Neural cell (in vitro differentiated cells): ENCODE data around the gene LST1. TPM values are rescaled to one million over a fixed set of nuclear protein-coding genes. Genes with fewer than 3 reads are reported as not detected.

Source experiments
- H2AFZ ChIP-seq: fragments of 200-600, 300-800 bp; sonication (generic), shearing (Covaris generic); 2 replicates; pipeline ENCODE4 v1.6.0; 2014; ENCODE audit warnings: low read depth, mild to moderate bottlenecking, antibody characterized with exemption, low read length, moderate library complexity
- H3F3A ChIP-seq: fragments of 200-600 bp; shearing (Covaris generic); 2 replicates; pipeline ENCODE4 v1.6.1; 2016; ENCODE audit warnings: mild to moderate bottlenecking, moderate library complexity, mixed read lengths, antibody characterized with exemption, low read length; ENCODE audit not compliant: insufficient read depth, poor library complexity, severe bottlenecking
- H3K27ac ChIP-seq: fragments of 200-600, 300-800 bp; sonication (generic), shearing (Covaris generic); 2 replicates; pipeline ENCODE4 v1.5.1; 2014; ENCODE audit warnings: mild to moderate bottlenecking, low read length, moderate library complexity
- H3K27me3 ChIP-seq: fragments of 300-800, 200-600 bp; sonication (generic), shearing (Covaris generic); 2 replicates; pipeline ENCODE4 v1.6.0; 2014; ENCODE audit warnings: mild to moderate bottlenecking, low read depth, low read length, moderate library complexity; ENCODE audit not compliant: insufficient read depth
- H3K36me3 ChIP-seq: fragments of 300-800, 200-600 bp; sonication (generic), shearing (Covaris generic); 2 replicates; pipeline ENCODE4 v1.5.1; 2014; ENCODE audit warnings: mild to moderate bottlenecking, antibody characterized with exemption, low read length, moderate library complexity; ENCODE audit not compliant: insufficient read depth
- H3K4me2 ChIP-seq: fragments of 300-800, 200-600 bp; sonication (generic), shearing (Covaris generic); 2 replicates; pipeline ENCODE4 v1.6.0; 2014; ENCODE audit warnings: mild to moderate bottlenecking, low read length
- H3K4me3 ChIP-seq: fragments of 300-800, 200-600 bp; sonication (generic), shearing (Covaris generic); 2 replicates; pipeline ENCODE4 v1.5.1; 2014; ENCODE audit warnings: mild to moderate bottlenecking, low read length, moderate library complexity
- H3K79me2 ChIP-seq: fragments of 200-600 bp; shearing (Covaris generic); replicated peaks from 2 replicates; pipeline ENCODE4 v1.6.0; 2014; ENCODE audit warnings: mild to moderate bottlenecking, low read length, moderate library complexity; ENCODE audit not compliant: insufficient read depth
- H3K9ac ChIP-seq: fragments of 300-800, 200-600 bp; sonication (generic), shearing (Covaris generic); 2 replicates; pipeline ENCODE4 v1.6.1; 2016; ENCODE audit warnings: mild to moderate bottlenecking, low read length, mixed read lengths
- H3K9me2 ChIP-seq: fragments of 200-600 bp; shearing (Covaris generic); 2 replicates; pipeline ENCODE4 v1.6.1; 2016; ENCODE audit warnings: mild to moderate bottlenecking, low read length, mixed read lengths; ENCODE audit not compliant: insufficient read depth
- H3K9me3 ChIP-seq: fragments of 200-600, 300-800 bp; sonication (generic), shearing (Covaris generic); 2 replicates; pipeline ENCODE4 v1.6.1; 2016; ENCODE audit warnings: mild to moderate bottlenecking, mixed run types, low read length, moderate library complexity, mixed read lengths
- H4K20me1 ChIP-seq: fragments of 200-600 bp; shearing (Covaris generic); 2 replicates; pipeline ENCODE4 v1.6.1; 2016; ENCODE audit warnings: mild to moderate bottlenecking, mixed run types; ENCODE audit not compliant: insufficient read depth
- CTCF ChIP-seq: fragments of 450-650 bp; IDR thresholded peaks from 2 replicates; pipeline ENCODE4 v1.5.1; 2014; ENCODE audit warnings: antibody characterized with exemption, mild to moderate bottlenecking, moderate library complexity; ENCODE audit not compliant: poor library complexity, severe bottlenecking
- EP300 ChIP-seq: fragments of 450-650 bp; conservative IDR thresholded peaks from 2 replicates; pipeline ENCODE4 v1.6.1; 2014; ENCODE audit warnings: antibody characterized with exemption, mild to moderate bottlenecking, moderate library complexity; ENCODE audit not compliant: poor library complexity, severe bottlenecking
- EZH2 ChIP-seq: fragments of 200-600, 300-800 bp; shearing (Covaris generic), sonication (generic); IDR thresholded peaks from 2 replicates; pipeline ENCODE4 v1.6.1; 2014; ENCODE audit warnings: antibody characterized with exemption, low read length, borderline replicate concordance, mild to moderate bottlenecking; ENCODE audit not compliant: insufficient read depth, poor library complexity, severe bottlenecking
- MXI1 ChIP-seq: fragments of 450-650 bp; conservative IDR thresholded peaks from 2 replicates; pipeline ENCODE4 v1.6.1; 2014; ENCODE audit warnings: antibody characterized with exemption, mild to moderate bottlenecking; ENCODE audit not compliant: poor library complexity, severe bottlenecking
- POLR2AphosphoS5 ChIP-seq: IDR thresholded peaks from 2 replicates; pipeline ENCODE4 v1.6.1; 2012
- RAD21 ChIP-seq: fragments of 450-650 bp; conservative IDR thresholded peaks from 2 replicates; pipeline ENCODE4 v1.6.1; 2014; ENCODE audit warnings: antibody characterized with exemption, mild to moderate bottlenecking, moderate library complexity
- REST ChIP-seq: IDR thresholded peaks from 2 replicates; pipeline ENCODE4 v1.6.1; 2012; ENCODE audit warnings: borderline replicate concordance
- SMC3 ChIP-seq: fragments of 450-650 bp; conservative IDR thresholded peaks from 2 replicates; pipeline ENCODE4 v1.6.1; 2014; ENCODE audit warnings: antibody characterized with exemption, mild to moderate bottlenecking, moderate library complexity; ENCODE audit not compliant: poor library complexity
- TAF1 ChIP-seq: IDR thresholded peaks from 2 replicates; pipeline ENCODE4 v1.6.1; 2012; ENCODE audit warnings: low read depth
- polyA plus RNA-seq: library from polyadenylated mRNA; depleted of rRNA; stranded (reverse); fragments of >200 nt; gene quantifications from 2 replicates; pipeline ENCODE4 v1.2.3, GENCODE V29; 2014

Gene LST1
- polyA plus RNA-seq, 1 donor from 2014 or later, result not detected

GRCh38 chr6:31585491-31585890 is 586 bp upstream of the LST1 start:
- H4K20me1 ChIP-seq, result no peaks in the 10 kb centered on the region
- H3K9me2 ChIP-seq, result no peaks in the 10 kb centered on the region
- no peaks in the 10 kb centered on the region for H3K9me3 ChIP-seq
- H3F3A ChIP-seq, result no peaks in the 10 kb centered on the region
- H3K79me2 ChIP-seq, result no peaks in the 10 kb centered on the region
- H3K27ac ChIP-seq, result no peak overlapping the region
- H3K4me3 ChIP-seq, result no peak overlapping the region
- H2AFZ ChIP-seq, result no peak overlapping the region
- H3K36me3 ChIP-seq, result no peaks in the 10 kb centered on the region
- no peak overlapping the region for H3K4me2 ChIP-seq
- H3K27me3 ChIP-seq, result peaks cover 14% of the 10 kb centered on the region
- H3K9ac ChIP-seq, result no peak overlapping the region
- no peak for TF ChIP-seq EP300

- no peak overlapping the region for H2AFZ ChIP-seq
- no peaks in the 10 kb centered on the region for H3K79me2 ChIP-seq
- H3K9ac ChIP-seq, result no peak overlapping the region
- no peaks in the 10 kb centered on the region for H3F3A ChIP-seq
- H3K4me3 ChIP-seq, result no peak overlapping the region
- H3K27me3 ChIP-seq, result peaks cover 4% of the 10 kb centered on the region
- no peaks in the 10 kb centered on the region for H4K20me1 ChIP-seq
- TF ChIP-seq EP300, result no peak
- H3K4me2 ChIP-seq, result no peak overlapping the region
- no peaks in the 10 kb centered on the region for H3K9me2 ChIP-seq
- H3K27ac ChIP-seq, result no peak overlapping the region
- H3K36me3 ChIP-seq, result no peaks in the 10 kb centered on the region
- H3K9me3 ChIP-seq, result no peaks in the 10 kb centered on the region
Observed at GRCh38 chr6:31586599-31587281, 663 bp downstream of the LST1 start.

- no peak overlapping the region for H2AFZ ChIP-seq
- H3K27me3 ChIP-seq, result no peaks in the 10 kb centered on the region
- no peaks in the 10 kb centered on the region for H3K9me2 ChIP-seq
- no peak overlapping the region for H3K27ac ChIP-seq
- H3K9ac ChIP-seq, result no peak overlapping the region
- H3K36me3 ChIP-seq, result no peaks in the 10 kb centered on the region
- no peak overlapping the region for H3K4me3 ChIP-seq
- H3K79me2 ChIP-seq, result no peaks in the 10 kb centered on the region
- no peak overlapping the region for H3K4me2 ChIP-seq
- TF ChIP-seq RAD21, result no peak
- TF ChIP-seq EP300, result no peak
- TF ChIP-seq POLR2AphosphoS5, result no peak
- no peak for TF ChIP-seq EZH2
- TF ChIP-seq MXI1, result no peak
- no peak for TF ChIP-seq TAF1
- TF ChIP-seq REST, result no peak
- no peak for TF ChIP-seq SMC3
- TF ChIP-seq CTCF, result no peak
- H3F3A ChIP-seq, result no peaks in the 10 kb centered on the region
- no peaks in the 10 kb centered on the region for H4K20me1 ChIP-seq
- H3K9me3 ChIP-seq, result no peaks in the 10 kb centered on the region
Observed at GRCh38 chr6:31587791-31588777, 2.0 kb downstream of the LST1 start.
